ENCODE measurements around the gene TUBA4B.
A peak's percentile ranks its signal among the peaks of the same experiment; 100 is the strongest.

Gene TUBA4B

GRCh38 chr2:219246559-219246958 lies 6.5 kb upstream of the TUBA4B start:
- H3K9me3 ChIP-seq (ENCODE audit: control extremely low read depth in 1 of 5, control insufficient read depth in 4 of 5, insufficient read depth in 2 of 5, low read depth in 1 of 5, low read length in 4 of 5) = no peaks in the 10 kb centered on the region
- 99% methylated on average over 10 of the region's 10 CpGs for WGBS (ENCODE audit: insufficient coverage)
- H3K27ac ChIP-seq (ENCODE audit: insufficient read depth in 1 of 2, low read depth in 1 of 2, low read length in 2 of 2, poor library complexity in 1 of 2, severe bottlenecking in 2 of 2) = no peak overlapping the region
- DNase-seq = no peak
- POLR2A ChIA-PET = interaction anchor here (1.8 kb wide), 1 partner anchor 70 kb away, joined by 4 read pairs; the partner anchor contains the start of gene CNPPD1
- peak overlapping the region in 2 of 7 experiments; percentile 19 to 91 for H3K4me3 ChIP-seq (ENCODE audit: control insufficient read depth in 1 of 7, extremely low read depth in 1 of 7, insufficient read depth in 4 of 7, low read depth in 2 of 7, low read length in 6 of 7)
- H3K4me1 ChIP-seq (ENCODE audit: control extremely low read depth in 1 of 4, control insufficient read depth in 4 of 4, insufficient read depth in 4 of 4, low read length in 3 of 4) = peaks cover 48 to 70% (median 69%) of the 10 kb centered on the region in 4 experiments
- H3K36me3 ChIP-seq (ENCODE audit: control insufficient read depth in 4 of 4, insufficient read depth in 4 of 4, low read length in 3 of 4) = peaks cover 0 to 20% (median 13%) of the 10 kb centered on the region in 4 experiments
- CTCF ChIA-PET = interaction anchor here (0.8 to 2.6 kb wide), 5 partner anchors 10 to 87 kb away, joined by 3 to 24 read pairs (median 9); partner anchors contain the start of genes ANKZF1, ATG9A and DNAJB2
- no peaks in the 10 kb centered on the region for H3K27me3 ChIP-seq (replicated peaks in 2 of 5; ENCODE audit: control insufficient read depth in 4 of 5, insufficient read depth in 5 of 5, low read length in 4 of 5)

GRCh38 chr2:219247678-219248642 lies 5.1 kb upstream of the TUBA4B start:
- Histone ChIP-seq H3K27me3 (replicated peaks in 2 of 5; ENCODE audit: control insufficient read depth in 4 of 5, insufficient read depth in 5 of 5, low read length in 4 of 5) (no peaks in the 10 kb centered on the region), H3K9me3 (ENCODE audit: control extremely low read depth in 1 of 5, control insufficient read depth in 4 of 5, insufficient read depth in 2 of 5, low read depth in 1 of 5, low read length in 4 of 5) (no peaks in the 10 kb centered on the region), H3K36me3 (ENCODE audit: control insufficient read depth in 4 of 4, insufficient read depth in 4 of 4, low read length in 3 of 4) (peaks cover 0 to 22% (median 13%) of the 10 kb centered on the region in 4 experiments), H3K4me1 (ENCODE audit: control extremely low read depth in 1 of 4, control insufficient read depth in 4 of 4, insufficient read depth in 4 of 4, low read length in 3 of 4) (peaks cover 48 to 83% (median 80%) of the 10 kb centered on the region in 4 experiments), H3K4me3 (ENCODE audit: control insufficient read depth in 1 of 7, extremely low read depth in 1 of 7, insufficient read depth in 4 of 7, low read depth in 2 of 7, low read length in 6 of 7) (peak overlapping the region in 1 of 7 experiments; percentile 35), H3K27ac (ENCODE audit: insufficient read depth in 1 of 2, low read depth in 1 of 2, low read length in 2 of 2, poor library complexity in 1 of 2, severe bottlenecking in 2 of 2) (no peak overlapping the region)
- peak in 2 of 3 donors; percentile 74 to 79 for DNase-seq
- 80% methylated on average over 10 of the region's 17 CpGs for WGBS (ENCODE audit: insufficient coverage)
- ChIA-PET POLR2A (interaction anchor here (1.2 kb wide), 1 partner anchor 18 kb away, joined by 4 read pairs; the partner anchor contains the start of genes ANKZF1 and ATG9A), CTCF (interaction anchor here (0.6 to 4.1 kb wide), 13 partner anchors 8 to 75 kb away, joined by 3 to 27 read pairs (median 3); no protein-coding TSS in a partner anchor)

- Histone ChIP-seq H3K9me3 (ENCODE audit: control extremely low read depth in 1 of 5, control insufficient read depth in 4 of 5, insufficient read depth in 2 of 5, low read depth in 1 of 5, low read length in 4 of 5) (no peaks in the 10 kb centered on the region), H3K27me3 (replicated peaks in 2 of 5; ENCODE audit: control insufficient read depth in 4 of 5, insufficient read depth in 5 of 5, low read length in 4 of 5) (peaks cover 0 to 2% (median 0%) of the 10 kb centered on the region in 5 experiments), H3K4me1 (ENCODE audit: control extremely low read depth in 1 of 4, control insufficient read depth in 4 of 4, insufficient read depth in 4 of 4, low read length in 3 of 4) (peaks cover 48 to 89% (median 87%) of the 10 kb centered on the region in 4 experiments), H3K36me3 (ENCODE audit: control insufficient read depth in 4 of 4, insufficient read depth in 4 of 4, low read length in 3 of 4) (peaks cover 0 to 22% (median 13%) of the 10 kb centered on the region in 4 experiments), H3K4me3 (ENCODE audit: control insufficient read depth in 1 of 7, extremely low read depth in 1 of 7, insufficient read depth in 4 of 7, low read depth in 2 of 7, low read length in 6 of 7) (peak overlapping the region in 4 of 7 experiments; percentile 37 to 50 (median 46)), H3K27ac (ENCODE audit: insufficient read depth in 1 of 2, low read depth in 1 of 2, low read length in 2 of 2, poor library complexity in 1 of 2, severe bottlenecking in 2 of 2) (peak overlapping the region; percentile 3 to 46)
- CTCF ChIA-PET = interaction anchor here (0.6 to 4.1 kb wide), 16 partner anchors 10 to 176 kb away, joined by 3 to 27 read pairs (median 4); no protein-coding TSS in a partner anchor
- DNase-seq = no peak
- POLR2A ChIA-PET = interaction anchor here (1.0 to 1.2 kb wide), 2 partner anchors 19 to 46 kb away, joined by 3 to 4 read pairs; partner anchors contain the start of genes ANKZF1 and ATG9A
- WGBS (ENCODE audit: insufficient coverage) = 64% methylated on average over 2 of the region's 2 CpGs
Observed at GRCh38 chr2:219248845-219249202, 4.2 kb upstream of the TUBA4B start.

GRCh38 chr2:219249203-219249980 lies 3.7 kb upstream of the TUBA4B start:
- peak overlapping the region in 5 of 7 experiments; percentile 22 to 50 (median 44) for H3K4me3 ChIP-seq (ENCODE audit: control insufficient read depth in 1 of 7, extremely low read depth in 1 of 7, insufficient read depth in 4 of 7, low read depth in 2 of 7, low read length in 6 of 7)
- CTCF ChIA-PET = interaction anchor here (0.6 to 4.1 kb wide), 15 partner anchors 12 to 176 kb away, joined by 3 to 27 read pairs (median 4); no protein-coding TSS in a partner anchor

GRCh38 chr2:219250049-219250781 lies 2.8 kb upstream of the TUBA4B start:
- 90% methylated on average over 21 of the region's 22 CpGs for WGBS (ENCODE audit: insufficient coverage)
- no peaks in the 10 kb centered on the region for H3K9me3 ChIP-seq (ENCODE audit: control extremely low read depth in 1 of 5, control insufficient read depth in 4 of 5, insufficient read depth in 2 of 5, low read depth in 1 of 5, low read length in 4 of 5)
- ChIA-PET POLR2A (interaction anchor here (1.0 kb wide), 1 partner anchor 45 kb away, joined by 3 read pairs; no protein-coding TSS in a partner anchor), CTCF (interaction anchor here (1.1 to 8.7 kb wide), 8 partner anchors 11 to 96 kb away, joined by 3 to 81 read pairs (median 6); partner anchors contain the start of gene DNAJB2)
- no peak for DNase-seq
- H3K27ac ChIP-seq (ENCODE audit: insufficient read depth in 1 of 2, low read depth in 1 of 2, low read length in 2 of 2, poor library complexity in 1 of 2, severe bottlenecking in 2 of 2) = no peak overlapping the region
- H3K4me3 ChIP-seq (ENCODE audit: control insufficient read depth in 1 of 7, extremely low read depth in 1 of 7, insufficient read depth in 4 of 7, low read depth in 2 of 7, low read length in 6 of 7) = peak overlapping the region in 4 of 7 experiments; percentile 1 to 48 (median 32)
- peaks cover 38 to 91% (median 89%) of the 10 kb centered on the region in 4 experiments for H3K4me1 ChIP-seq (ENCODE audit: control extremely low read depth in 1 of 4, control insufficient read depth in 4 of 4, insufficient read depth in 4 of 4, low read length in 3 of 4)
- peaks cover 0 to 5% (median 0%) of the 10 kb centered on the region in 5 experiments for H3K27me3 ChIP-seq (replicated peaks in 2 of 5; ENCODE audit: control insufficient read depth in 4 of 5, insufficient read depth in 5 of 5, low read length in 4 of 5)
- H3K36me3 ChIP-seq (ENCODE audit: control insufficient read depth in 4 of 4, insufficient read depth in 4 of 4, low read length in 3 of 4) = peaks cover 0 to 22% (median 13%) of the 10 kb centered on the region in 4 experiments

More at GRCh38 chr2:219249203-219249980, 3.7 kb upstream of the TUBA4B start:
- H3K4me1 ChIP-seq (ENCODE audit: control extremely low read depth in 1 of 4, control insufficient read depth in 4 of 4, insufficient read depth in 4 of 4, low read length in 3 of 4) = peaks cover 45 to 92% (median 89%) of the 10 kb centered on the region in 4 experiments
- peak in 2 of 3 donors; percentile 57 to 70 for DNase-seq
- POLR2A ChIA-PET = interaction anchor here (1.0 kb wide), 1 partner anchor 46 kb away, joined by 3 read pairs; no protein-coding TSS in a partner anchor
- no peaks in the 10 kb centered on the region for H3K9me3 ChIP-seq (ENCODE audit: control extremely low read depth in 1 of 5, control insufficient read depth in 4 of 5, insufficient read depth in 2 of 5, low read depth in 1 of 5, low read length in 4 of 5)
- H3K36me3 ChIP-seq (ENCODE audit: control insufficient read depth in 4 of 4, insufficient read depth in 4 of 4, low read length in 3 of 4) = peaks cover 0 to 22% (median 13%) of the 10 kb centered on the region in 4 experiments
- peak overlapping the region; percentile 3 to 46 for H3K27ac ChIP-seq (ENCODE audit: insufficient read depth in 1 of 2, low read depth in 1 of 2, low read length in 2 of 2, poor library complexity in 1 of 2, severe bottlenecking in 2 of 2)
- H3K27me3 ChIP-seq (replicated peaks in 2 of 5; ENCODE audit: control insufficient read depth in 4 of 5, insufficient read depth in 5 of 5, low read length in 4 of 5) = peaks cover 0 to 4% (median 0%) of the 10 kb centered on the region in 5 experiments
- WGBS (ENCODE audit: insufficient coverage) = 0% methylated on average over 4 of the region's 7 CpGs
